HL-60 (cell line): Measurements from ENCODE around the gene NPEPL1.
"Not testable (repeated sequence)": the region's sequence is repeated elsewhere in the genome, so short reads cannot be mapped to it uniquely, and the experiment has no call there.

Experiments used
- DNase-seq, 2 experiments: peaks; one replicate each; pipeline ENCODE4 v3.0.0-alpha.2; 2010 to 2020; ENCODE audit warnings: low read depth in 1 of 2, low spot score in 1 of 2
- H3K27ac ChIP-seq: fragments of 250-450 bp; sonication (Bioruptor Pico); replicated peaks from 2 replicates; pipeline ENCODE4 v1.5.1; 2020; ENCODE audit warnings: mild to moderate bottlenecking, moderate library complexity
- H3K27me3 ChIP-seq: fragments of 250-450 bp; sonication (Bioruptor Pico); 2 replicates; pipeline ENCODE4 v1.5.1; 2021; ENCODE audit warnings: mild to moderate bottlenecking, moderate library complexity; ENCODE audit not compliant: insufficient read depth, poor library complexity, severe bottlenecking
- H3K4me3 ChIP-seq: replicated peaks from 2 replicates; pipeline ENCODE4 v1.5.1; 2011; ENCODE audit warnings: mild to moderate bottlenecking, control low read depth, low read length; ENCODE audit not compliant: insufficient read depth
- CTCF ChIP-seq: IDR thresholded peaks from one replicate; pipeline ENCODE4 v1.5.1; 2011; ENCODE audit warnings: low read length, control low read depth, inconsistent platforms; ENCODE audit not compliant: insufficient read depth
- GABPA ChIP-seq: IDR thresholded peaks from 2 replicates; pipeline ENCODE4 v1.6.1; 2012; ENCODE audit warnings: low read depth
- POLR2AphosphoS5 ChIP-seq: IDR thresholded peaks from 2 replicates; pipeline ENCODE4 v1.6.1; 2012; ENCODE audit warnings: low read depth
- REST ChIP-seq: IDR thresholded peaks from 2 replicates; pipeline ENCODE4 v1.6.1; 2012; ENCODE audit warnings: low read depth; ENCODE audit not compliant: insufficient replicate concordance
- SPI1 ChIP-seq: IDR thresholded peaks from 2 replicates; pipeline ENCODE4 v1.6.1; 2012; ENCODE audit warnings: low read depth, mild to moderate bottlenecking, borderline replicate concordance

The NPEPL1 gene

GRCh38 chr20:58646703-58647102 lies 45.9 kb upstream of the NPEPL1 start:
- Histone ChIP-seq H3K27ac (no peak overlapping the region), H3K4me3 (no peak overlapping the region), H3K27me3 (no peaks in the 10 kb centered on the region)
- no peak for TF ChIP-seq CTCF
- TF ChIP-seq POLR2AphosphoS5: no peak
- TF ChIP-seq GABPA: no peak
- TF ChIP-seq REST: no peak
- TF ChIP-seq SPI1: no peak
- DNase-seq: no peak

GRCh38 chr20:58647162-58647795 lies 45.3 kb upstream of the NPEPL1 start:
- Histone ChIP-seq H3K27me3 (no peaks in the 10 kb centered on the region), H3K4me3 (no peak overlapping the region), H3K27ac (no peak overlapping the region)
- no peak for DNase-seq
- TF ChIP-seq POLR2AphosphoS5: no peak
- TF ChIP-seq SPI1: no peak
- no peak for TF ChIP-seq GABPA
- TF ChIP-seq CTCF: no peak
- TF ChIP-seq REST: no peak

- H3K27ac ChIP-seq: no peak overlapping the region
- no peak overlapping the region for H3K4me3 ChIP-seq
- TF ChIP-seq REST (no peak), SPI1 (no peak)
- DNase-seq: no peak
- no peaks in the 10 kb centered on the region for H3K27me3 ChIP-seq
Measured at GRCh38 chr20:58647796-58648501, 44.7 kb upstream of the NPEPL1 start.

GRCh38 chr20:58648502-58648825 lies 44.1 kb upstream of the NPEPL1 start:
- H3K27ac ChIP-seq, H3K27me3 ChIP-seq, DNase-seq, H3K4me3 ChIP-seq: not testable (repeated sequence)
